Tibial artery (tissue), 4 donors: Measurements from ENCODE around the gene SSPN.

Experiments used
- DNase-seq, 2 donors: peaks; one replicate each; pipeline ENCODE4 v3.0.0-alpha.2; 2019
- H3K27ac ChIP-seq, 2 donors: fragments of 200-600 bp; sonication (generic) in 1 of 2; 1 replicate in 1 of 2; 2 replicates in 1 of 2; pipeline ENCODE4 v1.5.1; 2018 to 2019; ENCODE audit warnings: mild to moderate bottlenecking in 1 of 2
- H3K27me3 ChIP-seq, 2 donors: fragments of 200-600 bp; sonication (generic) in 1 of 2; one replicate each; pipeline versions ENCODE4 v1.5.1 to v1.6.0; 2016 to 2019
- H3K36me3 ChIP-seq, 3 donors: fragments of 200-600 bp; sonication (generic) in 2 of 3; one replicate each; pipeline ENCODE4 v1.5.1; 2016 to 2019; ENCODE audit warnings: mild to moderate bottlenecking in 2 of 3
- H3K4me1 ChIP-seq, 4 donors: fragments of 200-600 bp; sonication (generic) in 2 of 4; 1 replicate in 3 of 4; 2 replicates in 1 of 4; pipeline ENCODE4 v1.5.1; 2016 to 2019
- H3K4me3 ChIP-seq, 2 donors: fragments of 200-600 bp; sonication (generic) in 1 of 2; 1 replicate in 1 of 2; 2 replicates in 1 of 2; pipeline ENCODE4 v1.5.1; 2018 to 2019; ENCODE audit warnings: mild to moderate bottlenecking in 2 of 2
- H3K9me3 ChIP-seq, 3 donors: fragments of 200-600 bp; sonication (generic) in 1 of 3; one replicate each; pipeline ENCODE4 v1.5.1; 2016 to 2019
- CTCF ChIP-seq, 2 experiments: fragments of 200-600 bp in 1 of 2; fragments of 450-650 bp in 1 of 2; IDR thresholded peaks; one replicate each; pipeline ENCODE4 v1.5.1; 2017 to 2019; ENCODE audit warnings: antibody characterized with exemption in 2 of 2, mild to moderate bottlenecking in 1 of 2, moderate library complexity in 1 of 2
- intact Hi-C: fragments of 100-400 bp; cut with DNase I; formaldehyde crosslinking; loops from one replicate; pipeline ENCODE4 v1.15.0; 2023; ENCODE audit warnings: low total_unique reads

Gene SSPN

GRCh38 chr12:26286186-26286585 lies 90.8 kb downstream of the SSPN start:
- Histone ChIP-seq H3K4me3 (no peak overlapping the region), H3K27me3 (no peaks in the 10 kb centered on the region), H3K4me1 (peaks cover 0 to 21% (median 20%) of the 10 kb centered on the region in 4 donors), H3K27ac (peak overlapping the region; percentile 81 to 89), H3K36me3 (no peaks in the 10 kb centered on the region), H3K9me3 (no peaks in the 10 kb centered on the region)
- TF ChIP-seq CTCF (IDR thresholded peaks at IDR 0.05) = no peak
- intact Hi-C loops = no loop called here
- DNase-seq = no peak

GRCh38 chr12:26287671-26288381 lies 92.5 kb downstream of the SSPN start:
- Histone ChIP-seq H3K27me3 (no peaks in the 10 kb centered on the region), H3K9me3 (no peaks in the 10 kb centered on the region), H3K4me3 (no peak overlapping the region), H3K36me3 (no peaks in the 10 kb centered on the region), H3K4me1 (peaks cover 0 to 21% (median 18%) of the 10 kb centered on the region in 4 donors), H3K27ac (peak overlapping the region; percentile 81 to 89)
- intact Hi-C loops = no loop called here
- no peak for TF ChIP-seq CTCF (IDR thresholded peaks at IDR 0.05)
- peak; percentile 80 to 87 for DNase-seq

GRCh38 chr12:26290565-26290964 lies 95.2 kb downstream of the SSPN start:
- Histone ChIP-seq H3K4me1 (peaks cover 0 to 21% (median 18%) of the 10 kb centered on the region in 4 donors), H3K9me3 (no peaks in the 10 kb centered on the region), H3K27ac (no peak overlapping the region), H3K4me3 (no peak overlapping the region), H3K36me3 (no peaks in the 10 kb centered on the region), H3K27me3 (no peaks in the 10 kb centered on the region)
- intact Hi-C loops = loop anchor here (10.0 kb wide), 1 partner anchor 234 kb away; no protein-coding TSS in a partner anchor
- no peak for TF ChIP-seq CTCF (IDR thresholded peaks at IDR 0.05)
- no peak for DNase-seq

GRCh38 chr12:26292596-26292995 lies 97.2 kb downstream of the SSPN start:
- no peaks in the 10 kb centered on the region for H3K27me3 ChIP-seq
- no peak overlapping the region for H3K27ac ChIP-seq

GRCh38 chr12:26293612-26294011 lies 98.2 kb downstream of the SSPN start:
- DNase-seq = no peak
- Histone ChIP-seq H3K4me3 (no peak overlapping the region), H3K36me3 (no peaks in the 10 kb centered on the region), H3K27ac (no peak overlapping the region), H3K4me1 (peaks cover 0 to 10% (median 2%) of the 10 kb centered on the region in 4 donors), H3K27me3 (no peaks in the 10 kb centered on the region), H3K9me3 (no peaks in the 10 kb centered on the region)
- intact Hi-C loops = loop anchor here (10.0 kb wide), 1 partner anchor 231 kb away; no protein-coding TSS in a partner anchor
- TF ChIP-seq CTCF (IDR thresholded peaks at IDR 0.05) = no peak

More at GRCh38 chr12:26292596-26292995, 97.2 kb downstream of the SSPN start:
- no peak for TF ChIP-seq CTCF (IDR thresholded peaks at IDR 0.05)
- no peak for DNase-seq
- Histone ChIP-seq H3K36me3 (no peaks in the 10 kb centered on the region), H3K4me1 (peaks cover 0 to 11% (median 10%) of the 10 kb centered on the region in 4 donors), H3K9me3 (no peaks in the 10 kb centered on the region), H3K4me3 (no peak overlapping the region)
- intact Hi-C loops = loop anchor here (10.0 kb wide), 1 partner anchor 232 kb away; no protein-coding TSS in a partner anchor
